Epithelial cell of proximal tubule (primary cell): ENCODE results near the gene ATF3. TPM values are rescaled to one million over a fixed set of nuclear protein-coding genes. Genes with fewer than 3 reads are reported as not detected.
A peak's percentile ranks its signal among the peaks of the same experiment; 100 is the strongest.

Experiments used
- DNase-seq: peaks from one replicate; pipeline ENCODE4 v3.0.0-alpha.2; 2011; ENCODE audit warnings: low read depth
- H3K4me3 ChIP-seq: 2 replicates; pipeline ENCODE4 v1.5.1; 2011; ENCODE audit warnings: low read depth, mild to moderate bottlenecking, low read length
- total RNA-seq: library from RNA; depleted of rRNA; stranded (reverse); fragments of >200 nt; gene quantifications from 2 replicates; pipeline ENCODE4 v1.2.3, GENCODE V29; 2015
- TF ChIP-seq, protein P1 (sequence below): conservative IDR thresholded peaks from 2 replicates; pipeline ENCODE4 v1.5.1; 2012; ENCODE audit warnings: low read depth, mild to moderate bottlenecking, low read length

Gene ATF3
- total RNA-seq, 1 donor from 2014 or later, result 18.9 TPM

DNA sequence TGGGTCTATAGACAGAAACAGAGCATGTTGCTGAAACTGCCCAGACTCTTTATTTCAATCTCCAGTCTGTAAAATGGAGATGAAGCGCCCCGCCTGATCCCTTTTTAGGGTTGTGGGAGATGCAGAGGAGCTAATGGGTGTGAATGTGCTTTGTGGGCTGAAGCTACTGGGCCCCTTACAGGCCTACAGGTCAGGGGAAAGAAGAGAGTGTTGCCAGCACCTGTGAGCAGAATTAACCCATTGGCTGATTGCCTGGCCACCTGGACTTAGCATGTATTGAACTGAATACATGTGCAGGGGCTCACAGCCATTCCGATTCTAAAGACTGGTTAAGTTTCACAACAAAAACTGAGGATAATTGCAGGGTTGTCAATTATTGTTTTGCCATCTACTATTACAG, 13.9 kb upstream of the ATF3 start:
- DNase-seq, result no peak
- no peak overlapping the region for H3K4me3 ChIP-seq
- TF ChIP-seq, protein P1, sequence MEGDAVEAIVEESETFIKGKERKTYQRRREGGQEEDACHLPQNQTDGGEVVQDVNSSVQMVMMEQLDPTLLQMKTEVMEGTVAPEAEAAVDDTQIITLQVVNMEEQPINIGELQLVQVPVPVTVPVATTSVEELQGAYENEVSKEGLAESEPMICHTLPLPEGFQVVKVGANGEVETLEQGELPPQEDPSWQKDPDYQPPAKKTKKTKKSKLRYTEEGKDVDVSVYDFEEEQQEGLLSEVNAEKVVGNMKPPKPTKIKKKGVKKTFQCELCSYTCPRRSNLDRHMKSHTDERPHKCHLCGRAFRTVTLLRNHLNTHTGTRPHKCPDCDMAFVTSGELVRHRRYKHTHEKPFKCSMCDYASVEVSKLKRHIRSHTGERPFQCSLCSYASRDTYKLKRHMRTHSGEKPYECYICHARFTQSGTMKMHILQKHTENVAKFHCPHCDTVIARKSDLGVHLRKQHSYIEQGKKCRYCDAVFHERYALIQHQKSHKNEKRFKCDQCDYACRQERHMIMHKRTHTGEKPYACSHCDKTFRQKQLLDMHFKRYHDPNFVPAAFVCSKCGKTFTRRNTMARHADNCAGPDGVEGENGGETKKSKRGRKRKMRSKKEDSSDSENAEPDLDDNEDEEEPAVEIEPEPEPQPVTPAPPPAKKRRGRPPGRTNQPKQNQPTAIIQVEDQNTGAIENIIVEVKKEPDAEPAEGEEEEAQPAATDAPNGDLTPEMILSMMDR, result no peak

DNA sequence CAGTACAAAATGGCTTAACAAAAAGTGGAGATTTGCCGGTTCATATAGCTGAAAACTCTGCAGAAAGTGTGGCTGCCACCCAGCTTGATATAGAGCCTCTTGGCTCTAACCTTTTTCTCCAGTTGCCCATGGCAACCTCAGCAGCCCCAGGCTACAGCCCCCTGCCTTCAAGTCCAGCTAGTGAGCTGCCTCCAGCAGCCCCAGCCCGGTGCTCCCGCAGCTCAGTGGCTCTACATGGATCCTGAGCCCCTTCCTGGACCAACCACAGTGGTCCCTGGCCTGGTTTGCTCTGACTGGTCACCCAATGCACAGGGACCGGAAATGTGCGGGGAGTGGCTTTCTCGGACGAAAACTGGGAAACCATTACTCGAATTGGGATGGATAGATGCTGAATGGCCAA, 13.3 kb upstream of the ATF3 start:
- DNase-seq, result no peak
- no peak overlapping the region for H3K4me3 ChIP-seq
- TF ChIP-seq, protein P1, result no peak

DNA sequence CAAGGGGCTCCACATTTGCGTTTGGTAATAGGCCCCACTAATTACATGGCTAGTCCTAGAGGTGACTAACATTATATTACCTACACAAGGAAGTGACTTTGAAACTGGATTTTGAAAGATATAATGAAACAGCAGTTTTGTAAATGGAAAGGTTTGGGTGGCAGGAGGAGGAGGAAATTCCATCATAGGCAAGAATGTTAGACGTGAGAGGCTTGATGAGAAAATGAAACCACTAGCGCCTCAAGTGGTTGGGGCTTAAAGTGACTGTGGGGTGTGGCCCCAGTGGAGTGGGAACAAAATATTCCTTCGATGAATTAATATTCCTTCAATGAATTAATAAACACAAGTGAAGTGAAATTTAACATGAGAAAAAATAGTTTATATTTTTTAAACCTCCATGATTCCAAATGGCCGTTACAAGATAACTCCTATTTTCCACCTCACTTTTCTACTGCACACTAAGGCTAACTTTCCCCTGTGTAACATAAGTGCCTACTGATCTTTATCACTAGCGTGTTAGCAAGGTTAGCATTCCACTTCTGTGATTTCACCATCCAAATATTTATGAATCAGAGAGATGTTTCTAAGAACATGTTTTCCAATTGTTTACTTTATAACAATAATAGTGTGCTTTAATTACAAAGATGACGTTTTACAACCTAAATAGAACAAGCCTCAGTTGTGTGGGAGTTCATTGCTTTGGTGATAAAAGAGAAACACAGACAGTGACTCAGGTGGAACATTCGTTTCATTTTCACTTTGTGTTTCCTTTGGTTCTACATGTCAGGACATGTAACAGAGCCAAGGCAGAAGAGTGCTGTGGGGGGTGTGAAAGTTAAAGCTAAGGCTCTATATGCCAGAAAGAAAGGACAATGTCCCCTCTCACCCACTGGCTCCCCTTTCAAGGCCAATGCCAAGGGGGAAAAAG, 12.5 kb upstream of the ATF3 start:
- H3K4me3 ChIP-seq, result peak overlapping the region; percentile 13
- DNase-seq, result peak; percentile 98
- TF ChIP-seq, protein P1, result peak; percentile 67

GRCh38 chr1:212596798-212597197, 11.8 kb upstream of the ATF3 start:
- H3K4me3 ChIP-seq, result peak overlapping the region; percentile 13
- no peak for DNase-seq
- TF ChIP-seq, protein P1, result no peak

DNA sequence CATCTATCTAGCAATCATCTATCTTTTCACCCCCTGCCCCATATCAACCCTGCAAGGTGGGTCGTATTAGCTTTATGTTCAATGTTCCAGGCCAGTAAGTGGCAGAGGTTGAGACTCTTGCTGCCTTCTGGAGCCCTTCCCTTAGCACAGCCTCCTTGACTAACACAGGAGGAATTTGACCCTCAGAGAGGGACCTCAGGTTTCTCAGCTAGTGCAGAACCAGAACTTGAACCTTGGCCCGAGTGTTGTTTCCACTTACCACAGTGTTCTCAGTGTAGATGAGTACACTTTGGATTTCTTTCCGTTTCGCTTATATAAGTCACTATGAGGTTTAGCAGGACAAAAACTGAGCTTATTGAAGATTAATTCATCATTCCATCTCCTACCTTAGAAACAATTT, 11.1 kb upstream of the ATF3 start:
- DNase-seq, result peak; percentile 83
- TF ChIP-seq, protein P1, result no peak
- H3K4me3 ChIP-seq, result no peak overlapping the region

GRCh38 chr1:212600071-212600915, 8.3 kb upstream of the ATF3 start:
- H3K4me3 ChIP-seq, result no peak overlapping the region
- TF ChIP-seq, protein P1, result no peak
- no peak for DNase-seq
